D341Med (cell line): ENCODE data around the gene MAX.

Source experiments
- DNase-seq: peaks from one replicate; pipeline ENCODE4 v3.0.0; 2012; ENCODE audit warnings: low spot score

Gene MAX

GRCh38 chr14:65072937-65073336 lies 29.4 kb downstream of the MAX start:
- DNase-seq = no peak

GRCh38 chr14:65072256-65072655 lies 30.1 kb downstream of the MAX start:
- DNase-seq = no peak

- DNase-seq = no peak
Observed at GRCh38 chr14:65071544-65071943, 30.8 kb downstream of the MAX start.

GRCh38 chr14:65070471-65070976 lies 31.8 kb downstream of the MAX start:
- DNase-seq = no peak

- no peak for DNase-seq
Observed at GRCh38 chr14:65069874-65070413, 32.4 kb downstream of the MAX start.

GRCh38 chr14:65065719-65066118 lies 36.6 kb downstream of the MAX start:
- no peak for DNase-seq

- no peak for DNase-seq
Observed at GRCh38 chr14:65062096-65063075, 39.9 kb downstream of the MAX start.

- no peak for DNase-seq
Observed at GRCh38 chr14:65057695-65058094, 44.6 kb downstream of the MAX start.

GRCh38 chr14:65054471-65055085 lies 47.7 kb downstream of the MAX start:
- no peak for DNase-seq

- peak; percentile 45 for DNase-seq
Observed at GRCh38 chr14:65053466-65053865, 48.9 kb downstream of the MAX start.

- DNase-seq = no peak
Observed at GRCh38 chr14:65052832-65053231, 49.5 kb downstream of the MAX start.

- no peak for DNase-seq
Observed at GRCh38 chr14:65045709-65046108, 56.6 kb downstream of the MAX start.

- no peak for DNase-seq
Observed at GRCh38 chr14:65045006-65045405, 57.3 kb downstream of the MAX start.

- no peak for DNase-seq
Observed at GRCh38 chr14:65044596-65044959, 57.7 kb downstream of the MAX start.

- no peak for DNase-seq
Observed at GRCh38 chr14:65043893-65044595, 58.3 kb downstream of the MAX start.

- no peak for DNase-seq
Observed at GRCh38 chr14:65042731-65043372, 59.5 kb downstream of the MAX start.

GRCh38 chr14:65042296-65042695 lies 60.0 kb downstream of the MAX start:
- DNase-seq = no peak

GRCh38 chr14:65041434-65041915 lies 60.8 kb downstream of the MAX start:
- no peak for DNase-seq

- no peak for DNase-seq
Observed at GRCh38 chr14:65040666-65041433, 61.5 kb downstream of the MAX start.

GRCh38 chr14:65038966-65039365 lies 63.4 kb downstream of the MAX start:
- DNase-seq = peak; percentile 58

GRCh38 chr14:65035049-65035448 lies 67.3 kb downstream of the MAX start:
- no peak for DNase-seq
